Measurements from ENCODE around the gene PARL.

- TF ChIP-seq CTCF (IDR thresholded peaks at IDR 0.05) (no peak), POLR2A (IDR thresholded peaks at IDR 0.05) (no peak)
These were observed 69.1 kb downstream of the PARL start for GRCh38 chr3:183815563-183815940.
